K562 (cell line): ENCODE measurements around the gene ABCD3. TPM values are rescaled to one million over a fixed set of nuclear protein-coding genes. Genes with fewer than 3 reads are reported as not detected.

ENCODE experiments used
- ATAC-seq: fragments of 200-7000 bp; cut with Tn5 transposase; 3 replicates; pipeline ENCODE4 v1.9.1; 2020; ENCODE audit warnings: moderate library complexity
- BruUV-seq: library from RNA; stranded (reverse); fragments of 400-500 nt; replicated peaks from 2 replicates; lab custom pipeline; 2021; lab: Mats Ljungman, UMichigan
- CTCF ChIA-PET: fragments of 300-600 bp; formaldehyde crosslinking; extraction: SDS; loops from one replicate; lab custom pipeline; 2021; ENCODE audit warnings: low intra/inter-chr PET ratio; lab: Yijun Ruan, JAX
- POLR2A ChIA-PET: fragments of 300-600, 350-650 bp; sonication (Branson Sonifier 250); formaldehyde crosslinking; extraction: SDS; loops from one replicate; lab custom pipeline; 2021; ENCODE audit warnings: antibody characterized with exemption, inconsistent platforms; lab: Yijun Ruan, JAX
- DNase-seq, 4 experiments: peaks; one replicate each; pipeline versions ENCODE4 v3.0.0 to v3.0.0-alpha.2; 2011 to 2018; ENCODE audit warnings: low spot score in 3 of 4, mixed read lengths in 3 of 4; ENCODE audit errors: extremely low read depth in 1 of 4
- FAIRE-seq: peaks from 2 replicates; lab custom pipeline; 2011; peaks lifted over from hg19 to GRCh38; lab: Jason Lieb, UNC
- H2AFZ ChIP-seq: 2 replicates; pipeline ENCODE4 v1.6.0; 2011; ENCODE audit warnings: low read depth, low read length, control low read depth, inconsistent platforms
- H3K27ac ChIP-seq: fragments of 200-600 bp; 3 replicates; pipeline ENCODE4 v1.8.0; 2011; ENCODE audit warnings: low read depth, mild to moderate bottlenecking, control low read depth, inconsistent platforms, low read length, moderate library complexity, mixed read lengths; ENCODE audit errors: extremely low read depth
- H3K27me3 ChIP-seq, 2 experiments: fragments of 300-600 bp in 1 of 2; 2 replicates in 1 of 2; 3 replicates in 1 of 2; pipeline versions ENCODE4 v1.6.0 to v1.8.0; 2011; ENCODE audit warnings: inconsistent platforms in 2 of 2, low read length in 2 of 2, mild to moderate bottlenecking in 1 of 2, mixed read lengths in 1 of 2, moderate library complexity in 1 of 2; ENCODE audit not compliant: control insufficient read depth in 2 of 2, insufficient read depth in 2 of 2
- H3K36me3 ChIP-seq: fragments of 300-600 bp; 3 replicates; pipeline ENCODE4 v1.8.0; 2011; ENCODE audit warnings: mild to moderate bottlenecking, low read length, inconsistent platforms; ENCODE audit not compliant: control insufficient read depth, insufficient read depth
- H3K4me1 ChIP-seq, 2 experiments: fragments of 200-600 bp in 1 of 2; replicated peaks in 1 of 2; 2 replicates in 1 of 2; 3 replicates in 1 of 2; pipeline versions ENCODE4 v1.5.1 to v1.8.0; 2011; ENCODE audit warnings: inconsistent platforms in 2 of 2, low read length in 2 of 2, mild to moderate bottlenecking in 1 of 2, mixed read lengths in 1 of 2, moderate library complexity in 1 of 2; ENCODE audit not compliant: control insufficient read depth in 2 of 2, insufficient read depth in 2 of 2
- H3K4me2 ChIP-seq: 2 replicates; pipeline ENCODE4 v1.6.1; 2011; ENCODE audit warnings: low read length, control low read depth, inconsistent platforms, mixed read lengths; ENCODE audit not compliant: insufficient read depth
- H3K4me3 ChIP-seq: fragments of 200-600 bp; sonication (generic), shearing (Covaris generic); 2 replicates; pipeline ENCODE4 v1.5.1; 2016; ENCODE audit warnings: control low read depth, inconsistent platforms
- H3K79me2 ChIP-seq: fragments of 200-600 bp; 3 replicates; pipeline ENCODE4 v1.8.0; 2011; ENCODE audit warnings: low read length, inconsistent platforms; ENCODE audit not compliant: control insufficient read depth, insufficient read depth
- H3K9ac ChIP-seq, 2 experiments: 2 replicates each; pipeline versions ENCODE4 v1.6.0 to v1.6.1; 2011; ENCODE audit warnings: low read depth in 2 of 2, low read length in 2 of 2, control low read depth in 1 of 2, inconsistent platforms in 1 of 2, mild to moderate bottlenecking in 1 of 2, mixed read lengths in 1 of 2; ENCODE audit not compliant: insufficient read depth in 1 of 2
- H3K9me1 ChIP-seq: one replicate; pipeline ENCODE4 v1.6.0; 2011; ENCODE audit warnings: inconsistent platforms, mild to moderate bottlenecking, low read length, moderate library complexity; ENCODE audit not compliant: control insufficient read depth, insufficient read depth
- H3K9me3 ChIP-seq: replicated peaks from 2 replicates; pipeline ENCODE4 v1.5.1; 2011; ENCODE audit warnings: low read depth, low read length, inconsistent platforms; ENCODE audit not compliant: control insufficient read depth, insufficient read depth
- H4K20me1 ChIP-seq: replicated peaks from 2 replicates; pipeline ENCODE4 v1.6.1; 2011; ENCODE audit warnings: low read length, inconsistent platforms, mixed read lengths; ENCODE audit not compliant: control insufficient read depth, insufficient read depth
- BDP1 ChIP-seq: IDR thresholded peaks from 3 replicates; pipeline ENCODE4 v1.6.1; 2011; ENCODE audit not compliant: insufficient read length, insufficient read depth
- CEBPG ChIP-seq, 3 experiments: fragments of 200-800 bp in 1 of 3; sonication (Bioruptor generic) in 1 of 3; sonication (generic) in 1 of 3; formaldehyde crosslinking in 1 of 3; IDR thresholded peaks in 2 of 3; conservative IDR thresholded peaks in 1 of 3; 2 replicates each; pipeline versions ENCODE4 v1.6.1 to v1.8.0; 2016 to 2022; ENCODE audit warnings: missing compliant biosample characterization in 2 of 3, missing genetic modification characterization in 2 of 3, mild to moderate bottlenecking in 1 of 3, missing genetic modification reagents in 1 of 3
- EWSR1 ChIP-seq: fragments of 450-650 bp; IDR thresholded peaks from 2 replicates; pipeline ENCODE4 v1.6.1; 2018; ENCODE audit warnings: borderline replicate concordance, mild to moderate bottlenecking, low read depth, moderate library complexity; ENCODE audit not compliant: partially characterized antibody
- JUND ChIP-seq, 2 experiments: IDR thresholded peaks; 2 replicates in 1 of 2; 3 replicates in 1 of 2; pipeline ENCODE4 v1.6.1; 2011; ENCODE audit warnings: borderline replicate concordance in 2 of 2, low read depth in 2 of 2, low read length in 2 of 2, improper control_type of control experiment in 1 of 2, missing biosample characterization in 1 of 2, missing genetic modification characterization in 1 of 2, missing genetic modification reagents in 1 of 2
- LEF1 ChIP-seq: fragments of 450-650 bp; IDR thresholded peaks from 2 replicates; pipeline ENCODE4 v1.6.1; 2016; ENCODE audit warnings: mild to moderate bottlenecking
- MBD2 ChIP-seq: sonication (generic); IDR thresholded peaks from 2 replicates; pipeline ENCODE4 v1.6.1; 2016; ENCODE audit warnings: low read depth, borderline replicate concordance
- PHB2 ChIP-seq: fragments of 450-650 bp; IDR thresholded peaks from 2 replicates; pipeline ENCODE4 v1.6.1; 2017; ENCODE audit warnings: low read depth
- TOE1 ChIP-seq, 2 experiments: fragments of 450-650 bp in 1 of 2; sonication (generic) in 1 of 2; formaldehyde crosslinking in 1 of 2; IDR thresholded peaks; 2 replicates each; pipeline versions ENCODE4 v1.7.1 to v1.8.0; 2016 to 2022; ENCODE audit warnings: borderline replicate concordance in 2 of 2, mild to moderate bottlenecking in 2 of 2, antibody characterized with exemption in 1 of 2, inconsistent platforms in 1 of 2, low read depth in 1 of 2, missing genetic modification reagents in 1 of 2, moderate library complexity in 1 of 2
- ZNF324 ChIP-seq: fragments of 250-450 bp; sonication (Bioruptor Pico); IDR thresholded peaks from 2 replicates; pipeline ENCODE4 v1.4.0; 2020; ENCODE audit warnings: mild to moderate bottlenecking
- WGBS: fragments of 100-300 bp; shearing (Covaris generic); methylation state at CpG from one replicate; pipeline ENCODE4 v1.1.6; 2016; ENCODE audit warnings: low coverage, mixed read lengths; ENCODE audit not compliant: insufficient coverage; ENCODE audit errors: missing lambda C conversion rate; 5-methylcytosine and 5-hydroxymethylcytosine counted together
- in situ Hi-C: fragments of 300-500 bp; cut with MboI; formaldehyde crosslinking; loops from 4 replicates; pipeline ENCODE4 v1.15.0; 2018; ENCODE audit warnings: inconsistent platforms, mixed read lengths
- intact Hi-C: fragments of 100-400 bp; cut with micrococcal nuclease; formaldehyde crosslinking; loops from 2 replicates; pipeline ENCODE4 v1.14.2; 2022
- polyA plus RNA-seq, 8 experiments: library from polyadenylated mRNA; depleted of rRNA in 4 of 8; stranded (reverse) in 5 of 8; unstranded in 3 of 8; fragments of >200 nt; fragmentation: Nextera tagmentation in 2 of 8; fragmentation: Illumina TruSeq in 1 of 8; extraction: Ambion mirVana in 2 of 8; extraction: Trizol in 1 of 8; gene quantifications; 2 replicates each; pipeline versions ENCODE4 v1.2.1 to v1.2.3, GENCODE V29; 2011 to 2014; ENCODE audit warnings: inconsistent platforms in 1 of 8, missing spikeins in 1 of 8
- total RNA-seq, 7 experiments: library from RNA; depleted of rRNA in 6 of 7; stranded (reverse); fragments of >200 nt in 6 of 7; fragmentation: Illumina TruSeq in 2 of 7; extraction: Trizol in 2 of 7; gene quantifications; 2 replicates each; pipeline versions ENCODE4 v1.2.1 to v1.2.3, GENCODE V29; 2011 to 2021; ENCODE audit warnings: low replicate concordance in 1 of 7
- TF ChIP-seq, protein P1 (sequence below), 3 experiments: IDR thresholded peaks in 2 of 3; conservative IDR thresholded peaks in 1 of 3; 2 replicates each; pipeline ENCODE4 v1.5.1; 2011 to 2012; ENCODE audit warnings: low read length in 3 of 3, mild to moderate bottlenecking in 3 of 3, control low read depth in 2 of 3, improper control_type of control experiment in 1 of 3, inconsistent platforms in 1 of 3, low read depth in 1 of 3, mixed read lengths in 1 of 3, moderate library complexity in 1 of 3; ENCODE audit not compliant: insufficient read depth in 2 of 3

The ABCD3 gene
- total and polyA plus RNA-seq, 9 of the 15 experiments (the other 6 are each of a cell fraction or from before 2014, with no cell fraction given), result 11.0 to 30.7 (median 15.5) TPM

DNA sequence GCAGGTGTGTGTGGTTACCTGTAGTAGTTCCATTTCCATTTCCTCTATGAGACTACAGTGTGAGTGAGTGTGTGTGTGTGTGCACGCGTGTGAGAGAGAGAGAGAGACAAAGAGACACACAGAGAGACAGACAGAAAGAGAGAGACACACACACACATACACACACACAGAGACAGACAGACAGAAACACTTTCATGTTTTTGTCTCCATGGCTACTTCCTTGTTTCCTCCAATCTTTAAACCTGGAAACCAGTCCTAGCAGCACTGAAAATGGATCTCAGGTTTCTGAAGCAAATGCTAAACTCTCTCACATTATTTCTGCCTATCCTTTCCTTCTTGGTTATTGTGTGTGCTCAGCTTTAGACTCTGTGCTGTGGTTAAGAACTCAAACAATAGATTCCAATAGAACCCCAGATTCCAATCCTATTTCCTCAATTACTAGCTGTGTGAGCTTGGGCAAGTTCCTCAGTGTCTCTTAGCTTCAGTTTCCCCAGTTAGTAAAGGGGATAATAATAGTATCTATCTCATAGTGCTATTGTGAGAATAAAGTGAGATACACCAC, 22.4 kb upstream of the ABCD3 start:
- FAIRE-seq, result no peak
- DNase-seq, result no peak
- Histone ChIP-seq H3K4me1 (no peaks in the 10 kb centered on the region), H3K9me1 (no peaks in the 10 kb centered on the region), H3K79me2 (no peaks in the 10 kb centered on the region), H3K9ac (no peak overlapping the region), H3K9me3 (no peaks in the 10 kb centered on the region), H4K20me1 (no peaks in the 10 kb centered on the region), H3K27me3 (peaks cover 4 to 12% of the 10 kb centered on the region in 2 experiments; a peak in 3 of 5 replicates), H3K4me2 (no peak overlapping the region), H2AFZ (no peak overlapping the region), H3K36me3 (no peaks in the 10 kb centered on the region), H3K27ac (no peak overlapping the region), H3K4me3 (no peak overlapping the region)
- no peak for TF ChIP-seq MBD2
- no peak for TF ChIP-seq PHB2
- no peak for TF ChIP-seq LEF1
- intact Hi-C loops, result loop anchor here (1.0 kb wide), 1 partner anchor 67 kb away; no protein-coding TSS in a partner anchor
- WGBS, result 40% methylated on average over 2 of the region's 2 CpGs
- POLR2A ChIA-PET, result no interaction called here
- BruUV-seq, result no TSS peak
- CTCF ChIA-PET, result interaction anchor here (1.9 kb wide), 1 partner anchor 68 kb away, joined by 11 read pairs; no protein-coding TSS in a partner anchor
- in situ Hi-C loops, result no loop called here
- no peak for ATAC-seq

DNA sequence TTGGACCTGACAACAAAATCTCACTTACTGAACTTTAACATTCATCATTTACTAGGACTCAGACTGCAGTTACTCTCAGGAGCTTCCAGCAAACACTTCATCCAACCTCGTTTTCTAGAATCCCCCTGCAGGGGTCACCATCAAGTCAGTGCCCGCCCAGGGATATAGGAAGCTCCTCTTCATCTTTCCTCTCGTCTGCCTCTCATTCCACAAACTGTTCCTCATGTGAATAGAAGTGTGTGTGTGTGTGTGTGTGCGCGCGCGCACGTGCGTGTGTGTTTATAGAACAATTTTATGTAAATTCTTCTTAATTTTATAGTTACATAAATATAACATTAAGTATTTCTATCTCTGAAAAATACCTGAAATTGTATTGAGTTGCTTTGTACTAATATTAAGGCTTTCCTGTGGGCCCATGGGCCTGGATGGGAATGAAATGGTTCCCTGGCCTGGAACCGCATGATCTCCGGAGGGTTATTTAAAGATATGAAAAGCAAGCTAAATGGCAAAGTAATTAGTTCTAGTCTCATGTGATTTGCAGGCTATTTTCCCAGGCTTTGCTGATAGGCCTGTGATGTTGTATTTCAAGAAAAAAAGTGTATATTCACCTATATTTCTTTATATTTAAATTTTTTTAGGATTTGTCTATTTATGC, 21.7 kb upstream of the ABCD3 start:
- no peaks in the 10 kb centered on the region for H3K4me1 ChIP-seq
- CTCF ChIA-PET, result interaction anchor here (1.9 kb wide), 1 partner anchor 67 kb away, joined by 11 read pairs; no protein-coding TSS in a partner anchor
- intact Hi-C loops, result loop anchor here (1.0 kb wide), 1 partner anchor 67 kb away; no protein-coding TSS in a partner anchor
- TF ChIP-seq EWSR1 (no peak), ZNF324 (no peak), JUND (IDR thresholded peaks at IDR 0.05; ENCODE audit: borderline replicate concordance, low read depth, low read length) (no peak), JUND (tag; IDR thresholded peaks at IDR 0.05; ENCODE audit: borderline replicate concordance, low read depth, low read length) (no peak), CEBPG (CRISPR knock-in tag; IDR thresholded peaks at IDR 0.05) (no peak), CEBPG (tag; conservative IDR thresholded peaks at IDR 0.05 in 1 of 2, IDR thresholded peaks at IDR 0.05 in 1 of 2) (no peak), BDP1 (no peak), TOE1 (IDR thresholded peaks at IDR 0.05; ENCODE audit: borderline replicate concordance) (no peak), TOE1 (CRISPR knock-in tag; IDR thresholded peaks at IDR 0.05; ENCODE audit: borderline replicate concordance, low read depth) (no peak)
- TF ChIP-seq, protein P1, sequence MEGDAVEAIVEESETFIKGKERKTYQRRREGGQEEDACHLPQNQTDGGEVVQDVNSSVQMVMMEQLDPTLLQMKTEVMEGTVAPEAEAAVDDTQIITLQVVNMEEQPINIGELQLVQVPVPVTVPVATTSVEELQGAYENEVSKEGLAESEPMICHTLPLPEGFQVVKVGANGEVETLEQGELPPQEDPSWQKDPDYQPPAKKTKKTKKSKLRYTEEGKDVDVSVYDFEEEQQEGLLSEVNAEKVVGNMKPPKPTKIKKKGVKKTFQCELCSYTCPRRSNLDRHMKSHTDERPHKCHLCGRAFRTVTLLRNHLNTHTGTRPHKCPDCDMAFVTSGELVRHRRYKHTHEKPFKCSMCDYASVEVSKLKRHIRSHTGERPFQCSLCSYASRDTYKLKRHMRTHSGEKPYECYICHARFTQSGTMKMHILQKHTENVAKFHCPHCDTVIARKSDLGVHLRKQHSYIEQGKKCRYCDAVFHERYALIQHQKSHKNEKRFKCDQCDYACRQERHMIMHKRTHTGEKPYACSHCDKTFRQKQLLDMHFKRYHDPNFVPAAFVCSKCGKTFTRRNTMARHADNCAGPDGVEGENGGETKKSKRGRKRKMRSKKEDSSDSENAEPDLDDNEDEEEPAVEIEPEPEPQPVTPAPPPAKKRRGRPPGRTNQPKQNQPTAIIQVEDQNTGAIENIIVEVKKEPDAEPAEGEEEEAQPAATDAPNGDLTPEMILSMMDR (IDR thresholded peaks at IDR 0.05 in 2 of 3, conservative IDR thresholded peaks at IDR 0.05 in 1 of 3; ENCODE audit: insufficient read depth in 2 of 3, low read depth in 1 of 3, low read length in 3 of 3), result peak in 2 of 3 experiments; percentile 18 to 48; a peak in 3 of 6 replicates

More for the DNA sequence above, 21.7 kb upstream of the ABCD3 start:
- no peaks in the 10 kb centered on the region for H3K79me2 ChIP-seq
- ATAC-seq (no peak; the same call in 2 of the 3 replicates), DNase-seq (peak in 2 of 4 experiments; percentile 9 to 10), FAIRE-seq (no peak)
- WGBS, result 34% methylated on average over 11 of the region's 11 CpGs
- BruUV-seq, result no TSS peak
- in situ Hi-C loops, result no loop called here
- H3K36me3 ChIP-seq, result no peaks in the 10 kb centered on the region
- no peaks in the 10 kb centered on the region for H3K9me1 ChIP-seq
- no peaks in the 10 kb centered on the region for H4K20me1 ChIP-seq
- H3K4me2 ChIP-seq, result no peak overlapping the region
- H3K9ac ChIP-seq, result no peak overlapping the region
- no peak overlapping the region for H2AFZ ChIP-seq
- POLR2A ChIA-PET, result no interaction called here
- H3K27ac ChIP-seq, result no peak overlapping the region
- no peaks in the 10 kb centered on the region for H3K9me3 ChIP-seq
- no peak overlapping the region for H3K4me3 ChIP-seq
- H3K27me3 ChIP-seq, result peaks cover 4 to 12% of the 10 kb centered on the region in 2 experiments; a peak in 3 of 5 replicates
